Right lobe of liver (tissue), 4 donors: ENCODE data around the gene INAVA.

ENCODE experiments used
- CTCF ChIP-seq, 4 donors: fragments of 200-600 bp in 3 of 4; fragments of 450-650 bp in 1 of 4; IDR thresholded peaks; one replicate each; pipeline versions ENCODE4 v1.5.1 to v1.8.0; 2016 to 2022; ENCODE audit warnings: antibody characterized with exemption in 4 of 4, mild to moderate bottlenecking in 2 of 4
- POLR2A ChIP-seq: fragments of 450-650 bp; IDR thresholded peaks from one replicate; pipeline ENCODE4 v1.6.1; 2017; ENCODE audit warnings: antibody characterized with exemption, mild to moderate bottlenecking
- donor health status: DM: no; HTN: no; CAD: no.
- donor health status: DM: no; HTN: no; CAD: no.
- donor health status: DM: no; HTN: yes; CAD: no.

DNA sequence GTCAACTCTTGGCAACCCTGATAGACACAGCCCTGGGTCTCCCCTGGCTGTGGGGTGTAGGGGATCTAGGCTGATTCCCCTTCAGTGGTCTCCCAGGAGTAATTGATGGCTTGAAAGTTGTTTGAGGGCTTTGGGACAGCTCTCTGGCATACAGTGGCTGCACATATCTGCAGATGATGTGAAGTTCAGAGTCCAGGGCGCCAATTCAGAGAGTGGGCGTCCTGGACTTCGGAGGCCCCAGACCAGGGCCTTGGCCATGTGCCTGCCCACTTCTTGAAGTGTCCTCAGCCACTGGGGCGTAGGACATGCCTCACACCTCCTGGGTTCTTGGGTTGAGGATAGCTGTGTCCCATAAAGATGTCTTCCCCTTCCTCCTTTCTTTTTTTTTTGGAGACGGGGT is 2.6 kb downstream of the INAVA start:
- TF ChIP-seq POLR2A: no peak
- TF ChIP-seq CTCF (IDR thresholded peaks at IDR 0.05): no peak
